GM04504 (cell line): Measurements from ENCODE around the gene FOXR1.
"Not testable (repeated sequence)": the region's sequence is repeated elsewhere in the genome, so short reads cannot be mapped to it uniquely, and the experiment has no call there.

ENCODE experiments used
- DNase-seq: peaks from one replicate; pipeline ENCODE4 v3.0.0-alpha.2; 2012; ENCODE audit warnings: low read depth

FOXR1 gene

GRCh38 chr11:118947091-118947490 lies 24.5 kb upstream of the FOXR1 start:
- DNase-seq, result no peak

- no peak for DNase-seq
Observed at GRCh38 chr11:118948000-118948399, 23.6 kb upstream of the FOXR1 start.

- no peak for DNase-seq
Observed at GRCh38 chr11:118953265-118953664, 18.3 kb upstream of the FOXR1 start.

GRCh38 chr11:118953976-118954375 lies 17.6 kb upstream of the FOXR1 start:
- DNase-seq, result not testable (repeated sequence)

- DNase-seq, result peak; percentile 48
Observed at GRCh38 chr11:118956094-118956846, 15.3 kb upstream of the FOXR1 start, which contains the start of gene UPK2. TSS of gene UPK2 (plus strand) at chr11:118956298. CDS start at chr11:118956351, 53 bp downstream.

- DNase-seq, result no peak
Observed at GRCh38 chr11:118956847-118957469, 14.6 kb upstream of the FOXR1 start.

- DNase-seq, result no peak
Observed at GRCh38 chr11:118957549-118957948, 14.0 kb upstream of the FOXR1 start.

- DNase-seq, result no peak
Observed at GRCh38 chr11:118957968-118958367, 13.6 kb upstream of the FOXR1 start.

- no peak for DNase-seq
Observed at GRCh38 chr11:118958577-118958976, 13.0 kb upstream of the FOXR1 start.

- no peak for DNase-seq
Observed at GRCh38 chr11:118961189-118961588, 10.4 kb upstream of the FOXR1 start.

- DNase-seq, result no peak
Observed at GRCh38 chr11:118961591-118961990, 10.0 kb upstream of the FOXR1 start.

- DNase-seq, result not testable (repeated sequence)
Observed at GRCh38 chr11:118969508-118969907, 2.1 kb upstream of the FOXR1 start.

- DNase-seq, result no peak
Observed at GRCh38 chr11:118973985-118974384, 2.4 kb downstream of the FOXR1 start.

- DNase-seq, result no peak
Observed at GRCh38 chr11:118975771-118976709, 4.5 kb downstream of the FOXR1 start.

GRCh38 chr11:118979434-118979833 lies 7.9 kb downstream of the FOXR1 start:
- no peak for DNase-seq

GRCh38 chr11:118980191-118980881 lies 8.8 kb downstream of the FOXR1 start:
- DNase-seq, result no peak

GRCh38 chr11:118984337-118984736 lies 12.8 kb downstream of the FOXR1 start:
- DNase-seq, result not testable (repeated sequence)

GRCh38 chr11:118984825-118985224 lies 13.3 kb downstream of the FOXR1 start:
- no peak for DNase-seq

- no peak for DNase-seq
Observed at GRCh38 chr11:118988280-118988679, 16.7 kb downstream of the FOXR1 start.

- not testable (repeated sequence) for DNase-seq
Observed at GRCh38 chr11:118991486-118992038, 20.0 kb downstream of the FOXR1 start.

GRCh38 chr11:118996926-118997626 lies 25.5 kb downstream of the FOXR1 start:
- no peak for DNase-seq
